Measurements from ENCODE around the gene BLACAT1. TPM values are rescaled to one million over a fixed set of nuclear protein-coding genes. Genes with fewer than 3 reads are reported as not detected.

BLACAT1 gene
- polyA plus RNA-seq, 1 donor from 2014 or later: 6.0 TPM

GRCh38 chr1:205477759-205478247 is 22.0 kb upstream of the BLACAT1 start:
- Histone ChIP-seq H3K36me3 (ENCODE audit: insufficient read depth, low read length) (no peaks in the 10 kb centered on the region), H3K4me3 (ENCODE audit: low read length) (no peak overlapping the region), H3K79me2 (replicated peaks; ENCODE audit: insufficient read depth, low read length) (no peaks in the 10 kb centered on the region), H3K9me3 (ENCODE audit: low read length) (no peaks in the 10 kb centered on the region), H3K4me2 (ENCODE audit: low read length) (no peak overlapping the region), H3K9me2 (ENCODE audit: insufficient read depth, low read length) (no peaks in the 10 kb centered on the region), H4K20me1 (ENCODE audit: insufficient read depth) (no peaks in the 10 kb centered on the region), H2AFZ (ENCODE audit: low read depth, low read length) (no peak overlapping the region), H3K9ac (ENCODE audit: low read length) (no peak overlapping the region), H3F3A (ENCODE audit: insufficient read depth, low read length, poor library complexity, severe bottlenecking) (no peaks in the 10 kb centered on the region), H3K27ac (ENCODE audit: low read length) (no peak overlapping the region), H3K27me3 (ENCODE audit: insufficient read depth, low read depth, low read length) (no peaks in the 10 kb centered on the region)
- TF ChIP-seq POLR2AphosphoS5 (IDR thresholded peaks at IDR 0.05) (no peak), SMC3 (conservative IDR thresholded peaks at IDR 0.05; ENCODE audit: poor library complexity) (no peak), EZH2 (IDR thresholded peaks at IDR 0.05; ENCODE audit: borderline replicate concordance, insufficient read depth, low read length, poor library complexity, severe bottlenecking) (no peak), TAF1 (IDR thresholded peaks at IDR 0.05; ENCODE audit: low read depth) (no peak), MXI1 (conservative IDR thresholded peaks at IDR 0.05; ENCODE audit: poor library complexity, severe bottlenecking) (no peak), REST (IDR thresholded peaks at IDR 0.05; ENCODE audit: borderline replicate concordance) (no peak)

GRCh38 chr1:205477121-205477758 is 21.4 kb upstream of the BLACAT1 start:
- H3F3A ChIP-seq (ENCODE audit: insufficient read depth, low read length, poor library complexity, severe bottlenecking): no peaks in the 10 kb centered on the region
- no peaks in the 10 kb centered on the region for H3K36me3 ChIP-seq (ENCODE audit: insufficient read depth, low read length)
- TF ChIP-seq REST (IDR thresholded peaks at IDR 0.05; ENCODE audit: borderline replicate concordance) (no peak), CTCF (IDR thresholded peaks at IDR 0.05; ENCODE audit: poor library complexity, severe bottlenecking) (no peak), SMC3 (conservative IDR thresholded peaks at IDR 0.05; ENCODE audit: poor library complexity) (no peak), EP300 (conservative IDR thresholded peaks at IDR 0.05; ENCODE audit: poor library complexity, severe bottlenecking) (no peak), TAF1 (IDR thresholded peaks at IDR 0.05; ENCODE audit: low read depth) (no peak), RAD21 (conservative IDR thresholded peaks at IDR 0.05) (no peak), MXI1 (conservative IDR thresholded peaks at IDR 0.05; ENCODE audit: poor library complexity, severe bottlenecking) (no peak), POLR2AphosphoS5 (IDR thresholded peaks at IDR 0.05) (no peak), EZH2 (IDR thresholded peaks at IDR 0.05; ENCODE audit: borderline replicate concordance, insufficient read depth, low read length, poor library complexity, severe bottlenecking) (no peak)
- no peak overlapping the region for H3K27ac ChIP-seq (ENCODE audit: low read length)
- H3K79me2 ChIP-seq (replicated peaks; ENCODE audit: insufficient read depth, low read length): no peaks in the 10 kb centered on the region
- H3K27me3 ChIP-seq (ENCODE audit: insufficient read depth, low read depth, low read length): no peaks in the 10 kb centered on the region
- H2AFZ ChIP-seq (ENCODE audit: low read depth, low read length): no peak overlapping the region
- H3K9me2 ChIP-seq (ENCODE audit: insufficient read depth, low read length): no peaks in the 10 kb centered on the region
- no peaks in the 10 kb centered on the region for H3K9me3 ChIP-seq (ENCODE audit: low read length)
- no peak overlapping the region for H3K9ac ChIP-seq (ENCODE audit: low read length)
- no peak overlapping the region for H3K4me3 ChIP-seq (ENCODE audit: low read length)
- H3K4me2 ChIP-seq (ENCODE audit: low read length): no peak overlapping the region
- no peaks in the 10 kb centered on the region for H4K20me1 ChIP-seq (ENCODE audit: insufficient read depth)
